NCI-H510A treated with DMSO at 0.1 percent for 48 hours (cell line): ENCODE measurements around the gene TEKT4.
"Not testable (repeated sequence)": the region's sequence is repeated elsewhere in the genome, so short reads cannot be mapped to it uniquely, and the experiment has no call there.

Experiments used
- DNase-seq: peaks from one replicate; lab custom pipeline; 2025; lab: John Stamatoyannopoulos, UW

Gene TEKT4

GRCh38 chr2:94871226-94872087 lies at the start of gene TEKT4:
TEKT4 (plus strand) TSS chr2:94871430; CDS start chr2:94871580, 150 bp downstream.
- no peak for DNase-seq

GRCh38 chr2:94839224-94839623 lies 32.0 kb upstream of the TEKT4 start:
- DNase-seq = not testable (repeated sequence)

GRCh38 chr2:94856856-94857255 lies 14.4 kb upstream of the TEKT4 start:
- DNase-seq = not testable (repeated sequence)

- DNase-seq = not testable (repeated sequence)
Measured at GRCh38 chr2:94857367-94858162, 13.7 kb upstream of the TEKT4 start.

GRCh38 chr2:94858163-94858888 lies 12.9 kb upstream of the TEKT4 start:
- not testable (repeated sequence) for DNase-seq

- DNase-seq = no peak
Measured at GRCh38 chr2:94861308-94862152, 9.7 kb upstream of the TEKT4 start.

- not testable (repeated sequence) for DNase-seq
Measured at GRCh38 chr2:94862903-94863302, 8.3 kb upstream of the TEKT4 start.

GRCh38 chr2:94869131-94869530 lies 2.1 kb upstream of the TEKT4 start:
- no peak for DNase-seq

GRCh38 chr2:94869552-94870439 lies 1.4 kb upstream of the TEKT4 start:
- no peak for DNase-seq

- DNase-seq = no peak
Measured at GRCh38 chr2:94870440-94871225, 597 bp upstream of the TEKT4 start.

- no peak for DNase-seq
Measured at GRCh38 chr2:94872088-94872618, 923 bp downstream of the TEKT4 start.

- no peak for DNase-seq
Measured at GRCh38 chr2:94872676-94873361, 1.6 kb downstream of the TEKT4 start.

- DNase-seq = no peak
Measured at GRCh38 chr2:94873362-94874276, 2.4 kb downstream of the TEKT4 start.

- no peak for DNase-seq
Measured at GRCh38 chr2:94874277-94874997, 3.2 kb downstream of the TEKT4 start.

GRCh38 chr2:94875064-94875819 lies 4.0 kb downstream of the TEKT4 start:
- no peak for DNase-seq
